Right kidney (tissue), 1 donor: ENCODE data around the gene AMDHD2.

ENCODE experiments used
- DNase-seq: peaks from one replicate; pipeline ENCODE4 v3.0.0-alpha.2; 2016

AMDHD2 gene

GRCh38 chr16:2482249-2482648 is 37.9 kb upstream of the AMDHD2 start:
- no peak for DNase-seq

DNA sequence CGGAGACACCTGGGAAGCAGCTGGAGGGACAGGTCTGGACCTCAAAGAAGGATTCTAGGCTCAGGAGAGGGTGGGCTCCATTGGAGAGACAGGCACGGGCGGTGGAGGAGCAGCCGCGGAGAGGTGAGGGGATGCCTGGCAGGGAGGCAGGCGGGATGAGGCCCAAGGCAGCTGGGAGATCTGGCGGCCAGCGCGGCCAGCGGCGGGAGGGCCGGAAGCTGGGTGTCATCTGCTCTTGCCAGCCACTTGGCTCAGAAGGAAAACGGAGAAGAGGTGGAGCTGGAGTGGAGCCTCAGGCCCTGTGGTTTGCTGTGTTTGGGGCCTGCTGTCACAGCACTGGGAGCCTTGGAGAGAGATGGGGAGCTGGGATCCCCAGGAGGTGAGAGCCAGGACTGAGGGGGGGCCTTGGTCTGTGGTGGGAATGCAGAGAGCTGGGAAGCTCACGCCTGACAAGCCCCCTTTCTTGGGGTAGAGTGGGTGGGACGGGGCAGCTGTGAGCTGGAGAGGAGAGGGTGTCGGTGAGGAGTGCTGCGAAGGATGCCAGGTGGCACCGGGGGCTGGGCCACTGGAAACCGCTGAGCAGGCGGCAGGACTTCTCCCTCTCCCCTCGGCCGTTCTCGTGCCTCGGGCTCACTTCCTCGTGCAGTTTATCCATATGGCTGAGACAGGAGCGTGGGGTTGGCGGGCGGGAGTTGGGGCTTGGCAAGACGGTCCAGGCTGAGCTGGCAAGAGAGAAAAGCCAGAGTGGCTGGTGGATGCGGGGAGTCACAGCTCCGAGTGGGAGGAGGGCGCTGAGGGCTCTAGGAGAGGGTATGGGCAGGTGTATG is 37.2 kb upstream of the AMDHD2 start:
- DNase-seq: peak; percentile 35

DNA sequence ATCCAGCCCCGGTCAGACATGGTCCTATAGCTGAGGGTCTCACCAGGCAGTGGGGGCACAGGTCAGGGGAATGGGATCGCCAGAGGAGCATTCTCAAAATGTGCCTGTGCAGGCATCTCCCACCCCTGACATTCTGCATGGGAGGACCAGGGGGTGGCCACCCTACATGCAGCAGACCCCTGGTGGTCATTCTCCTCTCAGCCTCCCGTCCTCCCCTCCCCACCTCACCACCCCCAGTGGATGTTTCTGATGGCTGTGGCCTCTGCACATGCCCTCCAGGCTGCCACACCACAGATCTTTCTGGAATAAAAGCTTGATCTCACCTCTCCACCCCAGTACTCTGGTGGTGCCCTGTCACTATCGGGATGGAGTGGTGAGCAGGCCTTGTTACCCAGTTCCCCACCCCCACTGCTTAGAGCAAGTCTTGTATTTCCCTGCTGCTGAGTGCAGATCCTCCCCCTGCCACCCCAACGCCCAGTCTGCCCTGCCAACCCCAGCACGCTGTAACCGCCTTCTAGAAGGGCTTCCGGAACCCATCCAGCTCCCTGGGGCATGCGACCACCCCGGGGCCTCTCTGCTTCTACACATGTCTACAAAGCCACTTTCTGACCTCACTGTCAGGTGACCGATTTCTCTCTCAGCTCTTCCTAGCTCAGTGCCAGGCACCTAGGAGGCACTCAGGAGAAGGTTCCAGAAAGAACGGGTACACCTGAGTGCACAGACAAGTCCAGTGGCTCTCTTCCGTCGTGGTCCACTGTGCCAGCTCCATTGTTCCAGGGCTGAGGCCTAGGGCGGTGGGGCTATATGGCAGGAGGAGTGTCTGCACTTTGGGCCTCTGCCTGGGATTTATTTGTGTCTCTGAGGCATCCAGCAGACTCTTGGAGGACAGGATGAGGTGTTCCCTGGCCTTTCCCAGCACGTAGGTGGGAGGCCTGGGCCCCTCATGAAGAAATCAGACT is 36.0 kb upstream of the AMDHD2 start:
- no peak for DNase-seq

GRCh38 chr16:2484898-2485508 is 35.2 kb upstream of the AMDHD2 start:
- DNase-seq: no peak

DNA sequence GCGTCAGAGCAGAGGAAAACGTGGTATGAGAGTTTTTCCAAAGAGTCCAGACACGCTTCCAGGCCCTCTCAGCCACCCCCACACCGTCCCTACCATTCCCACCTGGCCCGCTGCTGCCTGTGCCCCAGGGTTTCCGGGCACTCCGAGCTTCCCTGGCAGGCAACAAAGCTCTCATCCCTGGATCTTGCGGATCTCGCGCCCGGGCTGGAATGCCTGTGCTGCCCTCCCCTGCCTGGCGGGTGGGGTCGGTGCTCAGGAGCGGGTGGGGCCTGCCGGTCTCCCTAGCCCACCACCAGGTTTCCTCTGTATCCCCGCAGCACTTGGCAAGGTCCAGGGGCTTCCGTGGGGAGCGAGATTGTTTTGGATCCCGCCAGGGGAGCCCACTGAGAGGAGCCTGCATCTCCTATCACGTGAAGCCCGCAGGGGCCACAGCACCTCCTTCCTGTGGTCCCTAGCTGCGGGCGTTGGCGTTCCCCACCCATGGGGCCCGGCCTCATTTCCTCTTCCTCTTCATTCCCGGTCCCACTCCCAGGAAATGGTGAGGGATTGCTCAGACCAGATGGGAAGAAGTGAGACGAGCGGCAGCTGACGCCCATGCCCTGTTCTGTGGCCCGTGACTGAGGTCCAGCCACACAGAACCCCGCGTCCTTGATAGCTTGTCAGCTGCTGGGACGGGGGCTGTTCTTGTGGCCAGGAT is 34.2 kb upstream of the AMDHD2 start:
- no peak for DNase-seq

DNA sequence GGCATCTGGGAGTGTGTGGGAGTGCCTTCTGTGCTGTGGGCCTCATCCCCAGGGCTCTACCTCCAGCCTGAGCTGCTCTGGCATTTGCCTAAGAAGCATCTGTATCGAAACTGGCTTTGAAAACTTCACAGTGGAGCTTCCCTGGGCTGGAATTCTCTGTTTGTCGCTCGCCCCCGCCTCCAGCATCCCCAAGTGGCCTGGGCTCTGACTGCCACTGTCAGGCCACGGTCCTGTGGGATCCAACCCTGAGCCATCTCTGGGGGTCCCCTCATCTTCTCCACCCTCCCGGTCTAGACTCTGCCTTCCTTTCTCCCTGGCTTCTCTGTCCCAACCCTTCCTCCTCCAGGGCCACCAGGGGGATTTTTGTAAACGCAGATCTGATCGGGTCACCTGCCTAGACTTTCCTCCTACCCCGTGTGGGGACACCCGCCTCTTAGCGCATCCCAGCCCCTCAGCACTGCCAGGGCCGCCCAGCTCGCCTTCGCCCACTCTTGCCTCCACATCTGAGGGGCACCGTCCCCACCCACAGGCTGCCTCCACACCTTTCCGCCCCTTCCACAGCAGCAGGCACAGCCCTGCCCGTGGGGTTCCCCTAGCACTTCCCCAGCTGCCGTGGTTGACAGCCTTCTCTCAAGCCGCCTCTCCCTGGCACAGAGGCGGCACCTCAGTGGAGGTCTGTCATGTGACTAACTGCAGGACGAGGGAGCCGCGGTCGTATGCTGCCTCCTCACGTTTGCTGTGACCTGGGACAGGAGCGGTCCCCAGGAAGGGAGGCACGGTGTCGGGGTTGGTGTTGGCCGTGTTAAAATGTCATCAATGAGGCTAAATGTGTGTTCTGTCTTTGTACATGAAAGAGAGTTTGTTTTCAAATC is 33.3 kb upstream of the AMDHD2 start:
- peak; percentile 65 for DNase-seq

DNA sequence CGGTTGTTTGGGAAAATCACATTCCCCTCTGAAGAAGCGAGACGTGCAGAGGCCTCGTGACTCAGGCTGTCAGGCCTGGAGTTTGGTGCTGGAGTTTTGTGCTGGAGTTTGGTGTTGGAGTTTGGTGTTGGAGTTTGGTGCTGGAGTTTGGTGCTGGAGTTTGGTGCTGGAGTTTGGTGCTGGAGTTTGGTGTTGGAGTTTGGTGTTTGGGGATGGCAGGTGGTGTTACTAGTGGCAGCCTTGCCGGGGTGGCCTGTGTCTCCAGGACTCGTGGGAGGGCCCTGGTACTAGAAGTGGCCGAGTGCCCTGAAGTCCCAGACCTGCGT is 32.7 kb upstream of the AMDHD2 start:
- DNase-seq: no peak

DNA sequence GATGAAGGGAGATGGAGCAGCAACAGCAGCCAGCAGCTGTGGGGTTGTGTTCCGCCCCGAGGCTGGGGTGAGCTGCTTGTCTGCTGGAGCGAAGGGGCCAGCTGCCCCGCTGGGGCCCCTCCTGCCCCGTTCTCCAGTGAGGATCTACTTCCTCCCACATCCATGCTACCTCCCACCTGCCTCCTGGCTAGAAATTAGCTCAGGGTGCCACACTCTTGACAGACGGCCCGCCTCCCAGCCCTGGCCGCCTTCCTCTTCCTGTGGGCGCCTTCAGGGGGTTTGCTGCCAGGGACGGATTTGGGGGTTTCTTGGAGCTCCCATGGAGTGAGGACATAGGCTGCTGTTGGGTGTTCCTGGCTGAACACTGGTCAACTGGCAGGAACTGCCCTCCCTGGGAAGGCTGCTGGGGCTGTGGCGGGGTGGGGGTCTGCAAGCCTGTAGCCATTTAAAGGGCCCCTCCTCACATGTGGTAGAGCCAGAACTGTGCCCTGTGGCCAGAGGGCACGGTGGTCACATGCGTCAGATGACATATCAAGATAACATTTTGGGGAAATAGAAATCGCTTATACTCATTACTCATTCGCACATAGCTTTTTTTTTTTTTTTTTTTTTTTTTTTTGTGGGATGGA is 32.2 kb upstream of the AMDHD2 start:
- DNase-seq: peak; percentile 48

DNA sequence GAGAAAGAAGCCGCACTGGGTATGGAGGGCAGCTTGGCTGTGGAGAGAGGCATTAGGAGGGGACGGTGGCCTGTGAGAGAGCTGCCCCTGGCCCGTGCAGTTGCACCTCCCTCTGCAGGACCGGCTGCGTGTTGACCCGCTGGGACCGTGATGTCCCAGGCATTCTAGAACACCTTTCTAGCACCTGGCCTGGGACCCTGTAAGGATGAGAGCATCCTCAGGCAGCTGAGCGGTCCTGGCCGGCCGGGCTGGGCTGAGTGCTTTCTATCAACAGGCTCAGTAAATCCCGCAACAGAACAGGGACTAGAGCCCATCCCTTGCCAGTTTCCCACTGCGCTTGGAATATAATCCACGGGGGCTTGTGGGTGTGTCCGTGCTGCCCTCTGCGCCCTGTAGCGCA is 30.6 kb upstream of the AMDHD2 start:
- no peak for DNase-seq

DNA sequence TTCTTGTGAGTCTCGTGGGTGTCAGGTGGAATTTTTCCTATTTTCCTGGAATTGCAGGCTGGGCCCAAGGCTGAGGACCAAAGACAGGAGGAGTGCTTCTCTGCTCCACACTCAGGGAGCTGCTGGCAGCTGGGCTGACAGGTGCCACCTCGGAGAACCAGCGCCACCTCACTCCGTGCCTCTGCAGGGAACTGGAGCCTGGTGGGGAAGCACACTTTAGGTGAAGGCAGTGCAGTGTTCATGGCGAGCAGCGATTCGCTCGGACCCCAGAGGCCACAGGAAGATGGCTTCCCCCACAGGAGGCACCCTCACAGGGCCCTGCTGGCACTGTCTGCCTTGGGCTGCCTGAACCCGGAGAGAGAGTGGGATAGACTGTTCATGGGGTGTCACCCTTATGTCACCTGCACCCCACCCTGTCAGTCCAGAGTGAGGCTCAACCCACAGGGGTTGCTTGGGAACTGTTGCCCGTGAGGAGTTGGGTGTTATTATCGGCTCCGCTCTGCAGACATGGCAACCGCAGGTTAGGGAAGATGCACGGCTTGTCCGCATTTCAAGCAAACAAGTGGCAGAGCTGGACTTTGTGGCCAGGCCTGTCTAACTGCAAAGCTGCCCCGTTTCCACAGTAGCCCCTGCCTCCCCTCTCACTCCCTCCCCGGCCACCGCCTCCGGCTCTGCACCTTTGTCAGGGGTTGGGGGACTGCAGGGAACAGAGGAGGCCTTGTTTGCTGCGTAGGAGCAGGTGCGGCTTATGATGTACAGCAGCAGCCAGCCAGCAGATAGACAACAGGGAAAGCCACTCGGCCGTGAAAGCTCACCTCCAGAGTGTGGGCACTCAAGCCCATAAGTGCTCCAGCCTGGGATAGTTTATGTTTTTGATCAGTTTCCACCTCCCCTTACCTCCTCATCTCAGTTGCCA is 29.7 kb upstream of the AMDHD2 start:
- DNase-seq: peak; percentile 37

- DNase-seq: no peak
Observed at GRCh38 chr16:2492292-2492691, 27.9 kb upstream of the AMDHD2 start.

- DNase-seq: no peak
Observed at GRCh38 chr16:2493605-2494004, 26.6 kb upstream of the AMDHD2 start.

DNA sequence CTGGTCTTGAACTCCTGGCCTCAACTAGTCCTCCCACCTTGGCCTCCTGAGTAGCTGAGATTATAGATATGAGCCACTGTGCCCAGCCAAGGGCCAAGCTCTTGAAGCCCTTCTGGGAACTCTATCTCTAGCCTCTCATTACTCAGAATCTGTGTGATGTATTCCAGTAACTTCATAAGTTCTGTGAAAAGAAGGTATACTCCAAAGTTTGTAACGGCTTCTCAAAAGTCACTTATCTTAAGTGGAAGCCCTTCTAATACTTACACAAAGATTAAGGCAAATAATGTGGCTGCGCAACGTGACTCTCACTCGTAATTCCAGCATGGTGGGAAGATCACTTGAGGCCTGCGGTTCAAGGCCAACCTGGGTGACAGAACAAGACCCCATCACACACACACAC is 25.6 kb upstream of the AMDHD2 start:
- no peak for DNase-seq

DNA sequence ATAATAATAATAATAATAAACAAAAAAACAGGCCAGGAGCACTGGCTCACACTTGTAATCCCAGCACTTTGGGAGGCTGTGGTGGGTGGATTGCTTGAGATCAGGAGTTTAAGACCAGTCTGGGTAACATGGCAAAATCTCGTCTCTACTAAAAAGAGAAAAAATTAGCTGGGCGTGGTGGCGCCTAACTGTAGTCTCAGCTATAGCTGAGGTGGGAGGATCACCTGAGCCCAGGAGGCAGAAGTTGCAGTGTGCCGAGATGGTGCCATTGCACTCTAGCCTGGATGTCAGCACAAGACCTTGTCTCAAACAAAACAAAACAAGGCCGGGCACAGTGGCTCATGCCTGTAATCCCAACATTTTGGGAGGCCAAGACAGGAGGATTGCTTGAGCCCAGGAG is 25.1 kb upstream of the AMDHD2 start:
- no peak for DNase-seq

GRCh38 chr16:2496223-2497115 is 23.7 kb upstream of the AMDHD2 start:
- DNase-seq: no peak

DNA sequence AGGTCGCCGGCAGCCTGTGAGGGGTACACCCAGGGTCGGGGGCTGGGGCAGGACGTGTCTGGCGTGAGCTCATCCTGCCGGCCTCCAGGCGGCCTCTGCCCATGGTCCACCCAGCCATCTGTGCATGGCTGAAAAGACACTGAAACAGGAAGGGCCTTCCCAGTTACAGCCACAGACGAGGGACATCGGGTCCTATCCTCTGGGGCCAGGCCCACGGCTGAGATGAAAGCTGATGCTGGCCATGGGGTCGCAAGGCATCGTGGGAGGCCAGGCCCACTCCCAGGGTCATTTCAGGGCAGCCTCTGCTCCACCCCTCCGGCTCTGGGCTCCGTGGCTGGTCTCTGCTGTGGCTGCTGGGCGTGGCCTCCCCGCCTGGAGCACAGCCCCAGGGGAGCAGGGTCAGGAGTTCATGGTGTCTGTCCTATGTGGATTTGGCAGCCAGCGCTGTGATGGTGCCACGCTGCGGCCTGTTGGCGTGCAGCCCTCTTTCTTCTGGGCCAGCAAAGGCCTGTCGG is 23.0 kb upstream of the AMDHD2 start:
- no peak for DNase-seq

GRCh38 chr16:2497695-2498484 is 22.3 kb upstream of the AMDHD2 start:
- DNase-seq: no peak
